ENCODE measurements around the gene ENOX1. TPM values are rescaled to one million over a fixed set of nuclear protein-coding genes. Genes with fewer than 3 reads are reported as not detected.

ENOX1 gene
- total and polyA plus RNA-seq, 2 donors (not counting 3 experiments of a cell fraction or from before 2014, with no cell fraction given): 0.17 to 0.97 TPM

GRCh38 chr13:43267916-43268315 is 518.9 kb downstream of the ENOX1 start:
- Histone ChIP-seq H3K4me3 (replicated peaks in 1 of 3; ENCODE audit: insufficient read depth in 1 of 3, low read depth in 1 of 3, low read length in 3 of 3) (no peak overlapping the region), H3K27me3 (ENCODE audit: control insufficient read depth in 2 of 2, insufficient read depth in 2 of 2, low read length in 2 of 2) (no peaks in the 10 kb centered on the region), H3K27ac (ENCODE audit: insufficient read depth, low read depth, low read length) (no peak overlapping the region), H2AFZ (ENCODE audit: low read depth, low read length) (no peak overlapping the region), H3K9ac (replicated peaks; ENCODE audit: extremely low read depth, insufficient read depth, low read length) (no peak overlapping the region), H3K36me3 (ENCODE audit: control insufficient read depth in 2 of 2, extremely low read depth in 1 of 2, insufficient read depth in 2 of 2, low read length in 2 of 2) (no peaks in the 10 kb centered on the region), H3K4me1 (ENCODE audit: control insufficient read depth, extremely low read depth, insufficient read depth, low read length) (peaks cover 19% of the 10 kb centered on the region), H3K79me2 (ENCODE audit: control insufficient read depth, insufficient read depth, low read length) (no peaks in the 10 kb centered on the region), H3K4me2 (ENCODE audit: insufficient read depth, low read length) (no peak overlapping the region), H3K9me3 (replicated peaks; ENCODE audit: control insufficient read depth, insufficient read depth, low read length) (no peaks in the 10 kb centered on the region), H4K20me1 (replicated peaks; ENCODE audit: control insufficient read depth, extremely low read depth, insufficient read depth, low read length) (no peaks in the 10 kb centered on the region), H3K9me1 (replicated peaks; ENCODE audit: control insufficient read depth, extremely low read depth, insufficient read depth, low read length) (no peaks in the 10 kb centered on the region)
- ChIA-PET POLR2A (no interaction called here), CTCF (interaction anchor here (1.4 kb wide), 1 partner anchor 16 kb away, joined by 4 read pairs; no protein-coding TSS in a partner anchor)
- DNase-seq (ENCODE audit: low read depth, low spot score) (no peak), FAIRE-seq (no peak)
- dilution Hi-C loops (cut with MboI; ENCODE audit: extremely low pct_ligation_motif_present, low sequenced_read_pairs) (no loop called here), intact Hi-C loops (cut with micrococcal nuclease) (no loop called here)
- no TSS peak for BruUV-seq (replicated peaks)
- TF ChIP-seq POLR2A (IDR thresholded peaks at IDR 0.05; ENCODE audit: low read depth, low read length) (no peak), MAX (IDR thresholded peaks at IDR 0.05; ENCODE audit: insufficient read depth, insufficient read length) (no peak)

GRCh38 chr13:43266936-43267615 is 519.7 kb downstream of the ENOX1 start:
- Histone ChIP-seq H3K9ac (replicated peaks; ENCODE audit: extremely low read depth, insufficient read depth, low read length) (no peak overlapping the region), H3K27ac (ENCODE audit: insufficient read depth, low read depth, low read length) (no peak overlapping the region), H3K79me2 (ENCODE audit: control insufficient read depth, insufficient read depth, low read length) (no peaks in the 10 kb centered on the region), H3K36me3 (ENCODE audit: control insufficient read depth in 2 of 2, extremely low read depth in 1 of 2, insufficient read depth in 2 of 2, low read length in 2 of 2) (no peaks in the 10 kb centered on the region), H3K9me1 (replicated peaks; ENCODE audit: control insufficient read depth, extremely low read depth, insufficient read depth, low read length) (no peaks in the 10 kb centered on the region), H3K4me1 (ENCODE audit: control insufficient read depth, extremely low read depth, insufficient read depth, low read length) (peaks cover 19% of the 10 kb centered on the region), H3K4me3 (replicated peaks in 1 of 3; ENCODE audit: insufficient read depth in 1 of 3, low read depth in 1 of 3, low read length in 3 of 3) (no peak overlapping the region), H3K27me3 (ENCODE audit: control insufficient read depth in 2 of 2, insufficient read depth in 2 of 2, low read length in 2 of 2) (no peaks in the 10 kb centered on the region), H4K20me1 (replicated peaks; ENCODE audit: control insufficient read depth, extremely low read depth, insufficient read depth, low read length) (no peaks in the 10 kb centered on the region), H3K9me3 (replicated peaks; ENCODE audit: control insufficient read depth, insufficient read depth, low read length) (no peaks in the 10 kb centered on the region), H2AFZ (ENCODE audit: low read depth, low read length) (no peak overlapping the region), H3K4me2 (ENCODE audit: insufficient read depth, low read length) (no peak overlapping the region)
- no TSS peak for BruUV-seq (replicated peaks)
- DNase-seq (ENCODE audit: low read depth, low spot score) (no peak), FAIRE-seq (no peak)
- ChIA-PET POLR2A (no interaction called here), CTCF (no interaction called here)
- TF ChIP-seq POLR2AphosphoS5 (IDR thresholded peaks at IDR 0.05; ENCODE audit: insufficient read depth, low read depth, low read length) (no peak), JUN (IDR thresholded peaks at IDR 0.05; ENCODE audit: borderline replicate concordance, insufficient read depth, insufficient read length, low read depth) (no peak), MAX (IDR thresholded peaks at IDR 0.05; ENCODE audit: insufficient read depth, insufficient read length) (no peak), GATA2 (IDR thresholded peaks at IDR 0.05; ENCODE audit: insufficient read depth, insufficient read length, low read depth, low read length) (no peak), CTCF (IDR thresholded peaks at IDR 0.05; ENCODE audit: extremely low read depth in 1 of 2, insufficient read depth in 1 of 2, low read depth in 1 of 2, low read length in 2 of 2) (no peak), POLR2A (IDR thresholded peaks at IDR 0.05; ENCODE audit: low read depth, low read length) (no peak), FOS (IDR thresholded peaks at IDR 0.05; ENCODE audit: borderline replicate concordance, insufficient read depth, low read length) (no peak), EZH2 (IDR thresholded peaks at IDR 0.05; ENCODE audit: borderline replicate concordance, low read depth, low read length, severe bottlenecking) (no peak), MYC (IDR thresholded peaks at IDR 0.05; ENCODE audit: low read depth, low read length) (no peak)
- dilution Hi-C loops (cut with MboI; ENCODE audit: extremely low pct_ligation_motif_present, low sequenced_read_pairs): no loop called here
- intact Hi-C loops (cut with micrococcal nuclease): no loop called here
